8988T (cell line): ENCODE results near the gene CNNM4.

Experiments
- DNase-seq: peaks from one replicate; pipeline ENCODE4 v3.0.0; 2011

CNNM4 gene

GRCh38 chr2:96861074-96861473 is 100.4 kb downstream of the CNNM4 start:
- no peak for DNase-seq
